HG03108 (cell line): ENCODE data around the gene JAK2.
"Not testable (repeated sequence)": the region's sequence is repeated elsewhere in the genome, so short reads cannot be mapped to it uniquely, and the experiment has no call there.

Source experiments
- ATAC-seq: cut with Tn5 transposase; IDR thresholded peaks from one replicate; pipeline ENCODE4 v1.9.1; 2021; ENCODE audit warnings: moderate library complexity; ENCODE audit not compliant: unreplicated experiment

Gene JAK2

GRCh38 chr9:4980086-4980727 is 4.9 kb upstream of the JAK2 start:
- no peak for ATAC-seq

GRCh38 chr9:4982721-4983482 is 2.2 kb upstream of the JAK2 start:
- ATAC-seq: no peak

GRCh38 chr9:4983601-4984165 is 1.4 kb upstream of the JAK2 start:
- no peak for ATAC-seq

GRCh38 chr9:4984171-4984620 is 876 bp upstream of the JAK2 start:
- ATAC-seq: peak; percentile 0

- peak; percentile 19 for ATAC-seq
Measured at GRCh38 chr9:4985386-4986266, 554 bp downstream of the JAK2 start.

GRCh38 chr9:4986296-4986695 is 1.2 kb downstream of the JAK2 start:
- no peak for ATAC-seq

GRCh38 chr9:4986783-4987182 is 1.7 kb downstream of the JAK2 start:
- ATAC-seq: no peak

GRCh38 chr9:4987961-4988421 is 2.9 kb downstream of the JAK2 start:
- ATAC-seq: no peak

- ATAC-seq: no peak
Measured at GRCh38 chr9:4992872-4993271, 7.8 kb downstream of the JAK2 start.

GRCh38 chr9:4994166-4994890 is 9.3 kb downstream of the JAK2 start:
- ATAC-seq: no peak

GRCh38 chr9:4997196-4997595 is 12.1 kb downstream of the JAK2 start:
- ATAC-seq: no peak

- no peak for ATAC-seq
Measured at GRCh38 chr9:4997631-4998030, 12.6 kb downstream of the JAK2 start.

- no peak for ATAC-seq
Measured at GRCh38 chr9:5002811-5003210, 17.7 kb downstream of the JAK2 start.

GRCh38 chr9:5004481-5004880 is 19.4 kb downstream of the JAK2 start:
- ATAC-seq: no peak

- no peak for ATAC-seq
Measured at GRCh38 chr9:5008202-5008601, 23.1 kb downstream of the JAK2 start.

GRCh38 chr9:5013374-5013773 is 28.3 kb downstream of the JAK2 start:
- no peak for ATAC-seq

GRCh38 chr9:5015934-5016333 is 30.9 kb downstream of the JAK2 start:
- ATAC-seq: no peak

- ATAC-seq: no peak
Measured at GRCh38 chr9:5025416-5025815, 40.3 kb downstream of the JAK2 start.

- ATAC-seq: not testable (repeated sequence)
Measured at GRCh38 chr9:5031941-5032340, 46.9 kb downstream of the JAK2 start.

- no peak for ATAC-seq
Measured at GRCh38 chr9:5040730-5041389, 55.8 kb downstream of the JAK2 start.
